ENCODE results near the gene ZNF579. TPM values are rescaled to one million over a fixed set of nuclear protein-coding genes. Genes with fewer than 3 reads are reported as not detected.

ZNF579 gene
- polyA plus RNA-seq, 1 donor (not counting 4 experiments of a cell fraction or from before 2014, with no cell fraction given) = 1.5 TPM

DNA sequence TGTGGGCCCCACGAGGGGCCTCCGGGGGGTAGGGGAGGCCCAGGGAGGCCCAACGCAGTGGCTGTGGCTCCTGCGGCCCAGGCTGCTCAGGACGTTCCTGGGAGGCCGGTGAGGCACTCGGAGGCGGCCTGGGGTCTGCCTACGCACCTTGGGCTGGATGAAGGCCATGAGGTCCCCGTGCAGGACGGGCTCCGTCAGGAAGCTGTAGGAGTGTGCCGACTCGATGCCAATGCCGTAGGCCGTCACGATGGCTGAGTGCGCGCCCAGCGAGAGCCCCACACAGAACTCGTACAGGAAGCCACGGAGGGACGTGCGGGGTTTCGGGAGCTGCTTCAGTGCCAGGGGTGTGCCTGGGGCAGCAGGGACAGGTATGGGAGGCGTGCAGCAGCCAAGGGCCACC is 49.7 kb downstream of the ZNF579 start:
- H3K4me1 ChIP-seq (ENCODE audit: control insufficient read depth, extremely low read depth, insufficient read depth, low read length) = no peaks in the 10 kb centered on the region
- H3K9me3 ChIP-seq (ENCODE audit: control insufficient read depth, low read depth, low read length) = peaks cover 6% of the 10 kb centered on the region
- TF ChIP-seq, protein P1, sequence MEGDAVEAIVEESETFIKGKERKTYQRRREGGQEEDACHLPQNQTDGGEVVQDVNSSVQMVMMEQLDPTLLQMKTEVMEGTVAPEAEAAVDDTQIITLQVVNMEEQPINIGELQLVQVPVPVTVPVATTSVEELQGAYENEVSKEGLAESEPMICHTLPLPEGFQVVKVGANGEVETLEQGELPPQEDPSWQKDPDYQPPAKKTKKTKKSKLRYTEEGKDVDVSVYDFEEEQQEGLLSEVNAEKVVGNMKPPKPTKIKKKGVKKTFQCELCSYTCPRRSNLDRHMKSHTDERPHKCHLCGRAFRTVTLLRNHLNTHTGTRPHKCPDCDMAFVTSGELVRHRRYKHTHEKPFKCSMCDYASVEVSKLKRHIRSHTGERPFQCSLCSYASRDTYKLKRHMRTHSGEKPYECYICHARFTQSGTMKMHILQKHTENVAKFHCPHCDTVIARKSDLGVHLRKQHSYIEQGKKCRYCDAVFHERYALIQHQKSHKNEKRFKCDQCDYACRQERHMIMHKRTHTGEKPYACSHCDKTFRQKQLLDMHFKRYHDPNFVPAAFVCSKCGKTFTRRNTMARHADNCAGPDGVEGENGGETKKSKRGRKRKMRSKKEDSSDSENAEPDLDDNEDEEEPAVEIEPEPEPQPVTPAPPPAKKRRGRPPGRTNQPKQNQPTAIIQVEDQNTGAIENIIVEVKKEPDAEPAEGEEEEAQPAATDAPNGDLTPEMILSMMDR (optimal IDR thresholded peaks at IDR 0.05 in 1 of 3, IDR thresholded peaks at IDR 0.05 in 1 of 3, conservative IDR thresholded peaks at IDR 0.05 in 1 of 3; ENCODE audit: extremely low read depth in 1 of 3, insufficient read depth in 2 of 3, low read length in 3 of 3) = no peak
- no peak for TF ChIP-seq EZH2 (IDR thresholded peaks at IDR 0.05; ENCODE audit: low read length)
- no peak overlapping the region for H3K27ac ChIP-seq (ENCODE audit: control insufficient read depth, insufficient read depth, low read length)
- no peak for DNase-seq (ENCODE audit: low read depth, low spot score)
- dilution Hi-C loops (cut with MboI; ENCODE audit: extremely low pct_ligation_motif_present, low sequenced_read_pairs) = no loop called here
- H3K4me2 ChIP-seq (ENCODE audit: control insufficient read depth, extremely low read depth, insufficient read depth, low read depth, low read length) = no peak overlapping the region
- H3K9me1 ChIP-seq (ENCODE audit: control insufficient read depth, extremely low read depth, insufficient read depth, low read length) = no peaks in the 10 kb centered on the region
- no peaks in the 10 kb centered on the region for H3K79me2 ChIP-seq (ENCODE audit: control insufficient read depth, insufficient read depth, low read length)
- H2AFZ ChIP-seq (ENCODE audit: control insufficient read depth, low read length) = no peak overlapping the region
- FAIRE-seq = no peak
- H3K4me3 ChIP-seq (ENCODE audit: control insufficient read depth in 2 of 3, extremely low read depth in 1 of 3, insufficient read depth in 2 of 3, low read depth in 1 of 3, low read length in 3 of 3) = no peak overlapping the region
- H3K9ac ChIP-seq (ENCODE audit: control insufficient read depth, extremely low read depth, insufficient read depth, low read length) = no peak overlapping the region
- no peaks in the 10 kb centered on the region for H4K20me1 ChIP-seq (ENCODE audit: control insufficient read depth, extremely low read depth, insufficient read depth, low read length)
- H3K27me3 ChIP-seq (ENCODE audit: control insufficient read depth, extremely low read depth, insufficient read depth, low read length) = no peaks in the 10 kb centered on the region
- no peaks in the 10 kb centered on the region for H3K36me3 ChIP-seq (ENCODE audit: control insufficient read depth in 2 of 2, extremely low read depth in 1 of 2, insufficient read depth in 2 of 2, low read length in 2 of 2)

DNA sequence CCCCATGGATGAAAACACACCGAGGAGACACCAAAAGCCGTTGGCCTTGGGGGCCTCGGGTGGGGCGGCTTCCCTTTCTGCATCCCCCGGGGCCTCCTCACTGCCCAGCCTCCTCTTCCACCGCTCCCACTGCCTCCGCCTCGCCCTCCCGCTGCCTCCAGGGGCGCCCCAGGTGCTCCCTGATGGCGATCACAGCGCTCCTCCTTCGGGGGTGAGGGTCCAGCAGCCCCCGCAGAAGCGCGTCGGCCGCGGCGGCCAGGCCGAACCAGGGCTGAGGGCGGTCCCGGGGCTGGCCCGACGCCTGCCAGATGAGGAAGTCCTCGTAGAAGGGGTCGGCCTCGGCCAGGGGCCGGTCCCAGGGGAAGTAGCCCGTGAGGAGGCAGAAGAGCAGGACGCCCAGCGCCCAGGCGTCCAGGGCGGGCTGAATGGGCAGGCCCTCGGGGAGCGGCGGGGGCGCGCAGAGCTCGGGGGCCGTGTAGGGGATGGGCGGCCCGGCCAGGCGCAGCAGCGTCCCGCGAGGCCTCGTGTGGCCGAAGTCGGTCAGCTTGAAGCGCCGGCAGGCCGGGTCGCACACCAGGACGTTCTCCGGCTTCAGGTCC is 50.9 kb downstream of the ZNF579 start:
- dilution Hi-C loops (cut with MboI; ENCODE audit: extremely low pct_ligation_motif_present, low sequenced_read_pairs) = no loop called here
- no peak for DNase-seq (ENCODE audit: low read depth, low spot score)
- no peaks in the 10 kb centered on the region for H3K27me3 ChIP-seq (ENCODE audit: control insufficient read depth, extremely low read depth, insufficient read depth, low read length)
- H3K9me1 ChIP-seq (ENCODE audit: control insufficient read depth, extremely low read depth, insufficient read depth, low read length) = no peaks in the 10 kb centered on the region
- no peak overlapping the region for H3K4me2 ChIP-seq (ENCODE audit: control insufficient read depth, extremely low read depth, insufficient read depth, low read depth, low read length)
- no peaks in the 10 kb centered on the region for H3K4me1 ChIP-seq (ENCODE audit: control insufficient read depth, extremely low read depth, insufficient read depth, low read length)
- no peak overlapping the region for H2AFZ ChIP-seq (ENCODE audit: control insufficient read depth, low read length)
- H3K27ac ChIP-seq (ENCODE audit: control insufficient read depth, insufficient read depth, low read length) = no peak overlapping the region
- no peak overlapping the region for H3K9ac ChIP-seq (ENCODE audit: control insufficient read depth, extremely low read depth, insufficient read depth, low read length)
- peaks cover 6% of the 10 kb centered on the region for H3K9me3 ChIP-seq (ENCODE audit: control insufficient read depth, low read depth, low read length)
- no peak for FAIRE-seq
- H3K4me3 ChIP-seq (ENCODE audit: control insufficient read depth in 2 of 3, extremely low read depth in 1 of 3, insufficient read depth in 2 of 3, low read depth in 1 of 3, low read length in 3 of 3) = no peak overlapping the region
- no peaks in the 10 kb centered on the region for H3K79me2 ChIP-seq (ENCODE audit: control insufficient read depth, insufficient read depth, low read length)
- TF ChIP-seq, protein P1 (optimal IDR thresholded peaks at IDR 0.05 in 1 of 3, IDR thresholded peaks at IDR 0.05 in 1 of 3, conservative IDR thresholded peaks at IDR 0.05 in 1 of 3; ENCODE audit: extremely low read depth in 1 of 3, insufficient read depth in 2 of 3, low read length in 3 of 3) = no peak
- no peak for TF ChIP-seq EZH2 (IDR thresholded peaks at IDR 0.05; ENCODE audit: low read length)
- H3K36me3 ChIP-seq (ENCODE audit: control insufficient read depth in 2 of 2, extremely low read depth in 1 of 2, insufficient read depth in 2 of 2, low read length in 2 of 2) = no peaks in the 10 kb centered on the region
- H4K20me1 ChIP-seq (ENCODE audit: control insufficient read depth, extremely low read depth, insufficient read depth, low read length) = no peaks in the 10 kb centered on the region
